ENCODE results near the gene TRMT10B.
"Not testable (repeated sequence)": the region's sequence is repeated elsewhere in the genome, so short reads cannot be mapped to it uniquely, and the experiment has no call there.

Gene TRMT10B

GRCh38 chr9:37806271-37806670, 52.7 kb downstream of the TRMT10B start:
- H3K4me1 ChIP-seq (ENCODE audit: control insufficient read depth, insufficient read depth, low read length) = no peaks in the 10 kb centered on the region

GRCh38 chr9:37809676-37810075, 56.1 kb downstream of the TRMT10B start:
- H3K4me1 ChIP-seq (ENCODE audit: control insufficient read depth, insufficient read depth, low read length); POLR2A ChIA-PET; H3K27ac ChIP-seq (ENCODE audit: extremely low read depth, low read depth, low read length); H3K4me3 ChIP-seq (ENCODE audit: low read depth, low read length); H3K36me3 ChIP-seq (ENCODE audit: control insufficient read depth in 2 of 2, insufficient read depth in 1 of 2, low read length in 2 of 2); H3K9me3 ChIP-seq (ENCODE audit: control insufficient read depth, insufficient read depth, low read depth, low read length): not testable (repeated sequence)
- CTCF ChIA-PET = interaction anchor here (0.7 kb wide), 1 partner anchor 29 kb away, joined by 3 read pairs; no protein-coding TSS in a partner anchor

More at GRCh38 chr9:37806271-37806670, 52.7 kb downstream of the TRMT10B start:
- POLR2A ChIA-PET = no interaction called here
- no peak overlapping the region for H3K4me3 ChIP-seq (ENCODE audit: low read depth, low read length)
- no peaks in the 10 kb centered on the region for H3K9me3 ChIP-seq (ENCODE audit: control insufficient read depth, insufficient read depth, low read depth, low read length)
- CTCF ChIA-PET = no interaction called here
- no peak overlapping the region for H3K27ac ChIP-seq (ENCODE audit: extremely low read depth, low read depth, low read length)
- peaks cover 7% of the 10 kb centered on the region in 2 experiments for H3K36me3 ChIP-seq (ENCODE audit: control insufficient read depth in 2 of 2, insufficient read depth in 1 of 2, low read length in 2 of 2)
- TF ChIP-seq ZNF449 (tag by site-specific recombination; IDR thresholded peaks at IDR 0.05) = no peak
- no peak for TF ChIP-seq ZNF26 (tag by site-specific recombination; IDR thresholded peaks at IDR 0.05)
- no peak for TF ChIP-seq ZSCAN23 (tag by site-specific recombination; IDR thresholded peaks at IDR 0.05)
- no peak for TF ChIP-seq ZNF514 (tag by site-specific recombination; IDR thresholded peaks at IDR 0.05)
- no peak for TF ChIP-seq ZNF785 (tag by site-specific recombination; IDR thresholded peaks at IDR 0.05)
- no peak for TF ChIP-seq ZXDB (tag by site-specific recombination; IDR thresholded peaks at IDR 0.05)
- TF ChIP-seq ZNF292 (tag by site-specific recombination; IDR thresholded peaks at IDR 0.05; ENCODE audit: borderline replicate concordance, low read depth) = no peak
- no peak for TF ChIP-seq SP2 (tag by site-specific recombination; IDR thresholded peaks at IDR 0.05)
- TF ChIP-seq OVOL3 (tag by site-specific recombination; IDR thresholded peaks at IDR 0.05) = no peak
- TF ChIP-seq ZNF335 (tag by site-specific recombination; conservative IDR thresholded peaks at IDR 0.05) = no peak
- TF ChIP-seq HIC1 (tag by site-specific recombination; IDR thresholded peaks at IDR 0.05) = no peak
- TF ChIP-seq ZNF623 (tag by site-specific recombination; IDR thresholded peaks at IDR 0.05) = no peak
- no peak for TF ChIP-seq ZNF211 (tag by site-specific recombination; IDR thresholded peaks at IDR 0.05; ENCODE audit: low read depth)
- TF ChIP-seq KLF9 (tag by site-specific recombination; IDR thresholded peaks at IDR 0.05; ENCODE audit: low read depth) = no peak

GRCh38 chr9:37811906-37812476, 58.4 kb downstream of the TRMT10B start:
- Histone ChIP-seq H3K4me3 (ENCODE audit: low read depth, low read length) (no peak overlapping the region), H3K4me1 (ENCODE audit: control insufficient read depth, insufficient read depth, low read length) (no peaks in the 10 kb centered on the region), H3K9me3 (ENCODE audit: control insufficient read depth, insufficient read depth, low read depth, low read length) (no peaks in the 10 kb centered on the region), H3K27ac (ENCODE audit: extremely low read depth, low read depth, low read length) (no peak overlapping the region), H3K36me3 (ENCODE audit: control insufficient read depth in 2 of 2, insufficient read depth in 1 of 2, low read length in 2 of 2) (peaks cover 3 to 7% of the 10 kb centered on the region in 2 experiments)
- CTCF ChIA-PET = interaction anchor here (0.6 to 1.1 kb wide), 2 partner anchors 29 to 64 kb away, joined by 3 to 4 read pairs; no protein-coding TSS in a partner anchor
- POLR2A ChIA-PET = interaction anchor here (2.7 kb wide), 1 partner anchor 11 kb away, joined by 12 read pairs; the partner anchor contains the start of gene DCAF10
- TF ChIP-seq BCL6B (tag by site-specific recombination; IDR thresholded peaks at IDR 0.05) = no peak
- no peak for TF ChIP-seq KLF7 (tag by site-specific recombination; IDR thresholded peaks at IDR 0.05; ENCODE audit: borderline replicate concordance)
- TF ChIP-seq ZSCAN5A (tag by site-specific recombination; IDR thresholded peaks at IDR 0.05) = no peak
- TF ChIP-seq ZNF792 (tag by site-specific recombination; IDR thresholded peaks at IDR 0.05) = no peak
- no peak for TF ChIP-seq ZSCAN18 (tag by site-specific recombination; IDR thresholded peaks at IDR 0.05)
- no peak for TF ChIP-seq ZNF37A (tag by site-specific recombination; IDR thresholded peaks at IDR 0.05)
- no peak for TF ChIP-seq ZSCAN4 (tag by site-specific recombination; IDR thresholded peaks at IDR 0.05)
